ENCODE data around the gene NSG1.
A peak's percentile ranks its signal among the peaks of the same experiment; 100 is the strongest.

NSG1 gene

DNA sequence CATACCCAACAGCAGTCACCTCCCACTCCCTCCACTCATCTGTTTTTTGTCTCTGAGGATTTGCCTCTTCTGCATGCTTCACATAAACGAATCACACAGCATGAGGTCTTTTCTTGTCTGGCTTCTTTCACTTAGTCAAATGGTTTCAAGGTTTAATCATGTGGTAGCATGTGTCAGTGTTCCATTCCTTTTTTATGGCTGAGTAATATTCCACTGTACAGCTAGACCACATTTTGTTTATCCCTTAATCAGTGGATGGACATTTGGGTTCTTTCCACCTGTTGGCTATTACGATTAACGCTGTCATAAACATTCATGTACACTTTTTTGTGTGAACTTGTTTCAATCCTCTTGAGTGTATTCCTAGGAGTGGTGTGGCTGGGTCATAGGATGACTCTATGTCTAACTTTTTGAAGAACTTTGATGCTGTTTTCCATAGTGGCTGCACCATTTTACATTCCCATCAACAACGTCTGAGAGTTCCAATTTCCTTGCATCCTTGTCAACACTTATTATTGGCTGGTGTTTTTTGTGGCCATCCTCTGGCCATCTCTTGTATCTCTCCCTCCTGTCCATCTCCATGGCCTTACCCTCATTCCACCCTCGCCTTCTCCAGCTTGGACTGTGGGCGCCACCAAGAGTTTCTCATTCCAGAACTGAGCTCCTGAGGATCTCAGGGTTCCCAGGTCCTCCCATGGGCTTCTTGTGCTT is 12.4 kb upstream of the NSG1 start:
- DNase-seq = no peak

DNA sequence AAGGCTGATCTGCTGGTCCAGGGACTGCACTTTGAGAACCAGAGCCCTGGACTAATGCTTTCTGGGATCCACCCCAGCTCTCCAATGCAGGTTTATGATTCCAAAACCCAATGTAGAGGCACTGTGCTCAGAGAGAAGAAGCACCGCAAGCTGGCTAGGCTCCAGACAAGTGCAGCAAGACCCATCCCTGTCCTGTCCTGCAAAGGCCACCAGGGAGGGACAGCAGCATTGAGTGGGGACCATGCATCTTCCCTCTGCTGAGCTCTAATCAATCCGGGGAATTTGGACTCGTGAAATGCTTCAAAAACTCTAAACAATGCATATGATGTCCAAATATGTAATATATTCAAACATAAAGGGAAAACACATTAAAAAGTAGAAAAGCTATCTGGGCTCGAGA is 10.8 kb upstream of the NSG1 start:
- DNase-seq = no peak

DNA sequence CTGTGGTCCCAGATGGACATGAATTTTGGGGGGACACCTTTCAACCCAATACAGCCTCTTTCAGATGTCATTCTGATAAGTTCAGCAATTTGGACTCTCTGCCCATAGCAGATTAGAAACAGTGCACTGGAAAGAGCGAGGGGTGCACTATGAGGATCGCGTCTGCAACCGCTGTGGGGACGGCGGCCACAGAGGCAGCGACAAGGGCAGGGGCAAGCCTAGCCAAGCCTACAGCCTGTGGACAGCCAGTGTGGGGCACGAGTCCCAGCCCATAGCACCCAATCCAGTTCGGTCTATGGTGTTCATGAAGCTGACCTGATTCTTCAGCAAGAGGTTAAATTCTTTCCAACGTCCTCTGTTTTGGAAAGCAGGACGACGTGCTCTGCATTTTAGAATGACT is 9.7 kb upstream of the NSG1 start:
- no peak for DNase-seq

DNA sequence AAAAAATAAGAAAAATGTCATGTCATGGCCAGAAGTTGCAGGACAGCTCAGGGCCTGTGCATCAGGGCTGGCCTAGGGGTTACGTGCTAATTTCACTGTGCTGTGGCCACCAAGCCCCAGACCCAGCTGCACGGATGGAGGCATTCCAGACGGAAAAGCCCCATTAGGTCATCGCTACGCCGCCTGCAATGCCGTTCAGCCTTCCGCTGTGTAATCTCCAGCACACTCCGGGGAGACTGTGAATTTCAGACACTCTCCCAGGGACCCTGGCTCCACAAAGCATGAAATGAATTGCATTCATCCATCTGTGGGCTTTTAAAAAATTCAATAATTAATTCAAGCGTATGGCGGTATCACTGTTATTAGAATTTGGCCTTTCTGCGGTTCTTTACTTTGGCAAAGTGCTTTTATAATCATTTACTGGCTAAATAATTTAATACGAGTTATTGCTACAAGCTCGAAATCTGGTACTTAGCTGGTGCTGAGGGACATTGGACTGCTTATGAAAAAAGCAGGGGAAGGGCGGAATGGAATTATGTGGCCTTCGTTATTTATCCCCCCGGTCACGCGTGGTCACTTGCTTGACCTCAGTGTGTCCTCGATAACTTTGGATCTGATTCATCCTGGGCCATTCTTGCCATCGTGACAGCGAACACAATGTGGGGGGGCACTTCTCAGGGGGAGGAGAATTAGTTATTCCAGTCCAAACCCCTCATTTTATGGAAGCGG is 9.0 kb upstream of the NSG1 start:
- DNase-seq = no peak

DNA sequence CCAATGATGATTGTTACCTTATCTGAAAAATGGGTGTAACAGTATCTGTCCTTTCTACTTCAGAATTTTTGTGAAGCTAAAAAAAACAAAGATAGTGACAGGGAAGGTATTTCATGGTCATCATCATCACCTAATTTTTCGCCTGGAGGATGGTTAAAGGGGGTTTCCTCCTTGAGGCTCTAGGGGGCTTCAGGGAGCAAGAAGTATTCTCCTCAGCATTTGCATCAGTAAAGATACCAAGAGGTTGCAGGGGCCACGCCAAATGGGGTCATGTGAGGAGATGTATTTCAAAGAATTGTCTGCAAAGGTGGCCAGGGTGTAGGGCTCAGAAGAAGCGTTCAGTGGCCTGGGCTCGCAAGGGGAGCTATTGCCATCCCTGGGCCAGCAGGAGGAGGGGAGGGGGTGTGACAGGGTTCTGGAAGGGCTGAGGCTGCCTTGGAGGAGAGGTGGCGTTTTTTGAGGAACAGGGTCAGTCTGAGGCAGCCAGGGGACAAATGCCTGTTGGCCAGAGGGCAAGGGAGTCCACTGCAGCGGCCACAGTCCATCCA is 7.3 kb upstream of the NSG1 start:
- no peak for DNase-seq

DNA sequence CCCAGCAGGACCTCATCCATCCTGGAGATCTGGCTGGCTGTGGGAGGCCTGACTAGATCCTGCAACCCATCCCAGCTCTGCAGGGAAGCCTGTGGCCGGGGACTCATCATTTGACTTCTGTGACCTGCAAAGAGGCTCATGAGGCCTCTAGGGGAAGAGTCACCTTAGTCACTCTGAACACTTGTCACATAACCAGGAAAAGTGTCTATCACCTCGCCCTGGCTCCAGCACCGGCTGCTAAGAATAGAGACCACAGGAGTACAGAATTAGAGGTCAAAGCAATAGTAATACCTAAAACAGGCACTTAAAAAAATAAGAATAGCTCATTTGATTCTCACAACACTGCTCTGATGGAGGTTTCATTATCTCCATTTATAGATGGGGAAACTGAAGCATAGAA is 3.8 kb upstream of the NSG1 start:
- no peak for DNase-seq

GRCh38 chr4:4384837-4385236 is 2.1 kb upstream of the NSG1 start:
- peak; percentile 30 for DNase-seq

GRCh38 chr4:4385729-4386295 is 1.1 kb upstream of the NSG1 start:
- peak; percentile 6 for DNase-seq

DNA sequence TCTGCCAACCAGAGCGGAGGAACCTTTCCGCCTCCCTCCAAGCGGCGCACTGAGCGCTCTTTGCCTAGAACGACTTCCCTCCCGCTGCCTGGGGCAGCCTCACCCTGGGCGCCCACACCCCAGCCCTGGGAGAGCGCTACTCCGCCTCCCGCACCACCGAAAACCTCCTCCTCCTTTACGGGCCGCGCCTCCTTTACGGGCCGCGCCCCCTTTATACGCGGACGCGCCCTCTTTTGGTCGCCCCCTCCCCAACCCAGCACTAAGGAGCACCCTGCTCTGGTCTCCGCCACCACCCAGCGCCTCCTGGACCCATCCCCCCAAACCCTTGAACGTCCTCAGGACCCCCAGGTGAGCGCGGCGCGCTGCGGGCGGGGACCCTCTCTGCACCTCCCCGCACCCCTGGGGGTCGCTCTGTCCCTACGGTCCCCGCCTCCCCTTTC is 586 bp upstream of the NSG1 start:
- peak; percentile 77 for DNase-seq

DNA sequence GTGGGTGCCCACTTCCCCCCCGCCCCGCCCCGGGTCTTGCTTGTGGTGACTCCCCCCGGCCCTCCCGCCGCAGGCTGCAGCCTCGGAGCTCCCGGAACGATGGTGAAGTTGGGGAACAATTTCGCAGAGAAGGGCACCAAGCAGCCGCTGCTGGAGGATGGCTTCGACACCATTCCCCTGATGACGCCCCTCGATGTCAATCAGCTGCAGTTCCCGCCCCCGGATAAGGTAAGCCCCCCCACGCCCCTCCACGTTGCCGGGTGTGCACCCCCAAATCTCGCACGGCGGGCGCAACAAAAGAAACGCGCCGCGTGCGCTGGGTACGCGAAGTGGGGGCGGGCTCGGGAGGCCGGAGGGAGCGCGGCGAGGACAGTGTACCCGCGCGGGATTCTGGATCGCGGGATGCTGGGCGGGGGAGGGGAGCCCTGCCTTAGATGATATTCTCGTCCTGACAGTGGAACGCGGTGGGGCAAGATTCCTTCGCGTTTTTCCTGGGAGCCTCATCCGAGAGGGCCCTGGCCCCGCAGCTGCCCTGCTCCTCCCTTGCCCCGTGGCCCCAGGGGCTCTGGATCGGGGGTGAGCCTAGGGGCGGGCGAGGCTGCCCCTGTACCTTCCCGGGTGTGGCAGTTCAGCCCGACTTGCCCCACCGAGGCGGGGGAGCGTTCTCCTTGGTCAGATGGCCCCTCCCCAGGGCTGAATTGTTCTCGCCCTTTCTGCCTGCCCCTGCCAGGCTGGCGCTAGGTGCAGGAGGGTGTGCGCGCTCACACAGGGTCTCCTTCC is 819 bp downstream of the NSG1 start:
- DNase-seq = peak; percentile 21

DNA sequence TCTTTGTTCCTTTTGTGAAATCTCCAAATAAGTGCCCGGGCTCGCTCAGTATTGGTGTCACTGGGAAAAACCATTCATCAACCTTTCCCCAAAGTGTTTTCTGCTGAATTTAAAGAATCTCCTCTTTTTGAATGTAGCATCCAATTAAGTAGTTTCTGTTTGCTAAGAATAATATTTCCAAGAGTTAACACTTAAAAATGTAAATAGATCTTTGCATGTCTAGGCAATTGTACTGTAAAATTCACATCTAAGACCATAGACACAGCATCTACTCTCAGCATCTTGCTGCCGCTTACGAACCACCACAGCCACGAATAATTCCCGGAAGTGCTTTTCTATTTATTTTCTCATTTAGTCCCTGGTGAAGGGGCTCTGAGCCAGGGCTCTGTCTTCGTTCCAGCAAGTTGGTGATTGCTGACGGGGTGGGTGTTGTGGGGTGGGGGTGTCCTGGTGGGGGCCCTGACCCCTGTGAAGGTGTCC is 1.4 kb downstream of the NSG1 start:
- no peak for DNase-seq

DNA sequence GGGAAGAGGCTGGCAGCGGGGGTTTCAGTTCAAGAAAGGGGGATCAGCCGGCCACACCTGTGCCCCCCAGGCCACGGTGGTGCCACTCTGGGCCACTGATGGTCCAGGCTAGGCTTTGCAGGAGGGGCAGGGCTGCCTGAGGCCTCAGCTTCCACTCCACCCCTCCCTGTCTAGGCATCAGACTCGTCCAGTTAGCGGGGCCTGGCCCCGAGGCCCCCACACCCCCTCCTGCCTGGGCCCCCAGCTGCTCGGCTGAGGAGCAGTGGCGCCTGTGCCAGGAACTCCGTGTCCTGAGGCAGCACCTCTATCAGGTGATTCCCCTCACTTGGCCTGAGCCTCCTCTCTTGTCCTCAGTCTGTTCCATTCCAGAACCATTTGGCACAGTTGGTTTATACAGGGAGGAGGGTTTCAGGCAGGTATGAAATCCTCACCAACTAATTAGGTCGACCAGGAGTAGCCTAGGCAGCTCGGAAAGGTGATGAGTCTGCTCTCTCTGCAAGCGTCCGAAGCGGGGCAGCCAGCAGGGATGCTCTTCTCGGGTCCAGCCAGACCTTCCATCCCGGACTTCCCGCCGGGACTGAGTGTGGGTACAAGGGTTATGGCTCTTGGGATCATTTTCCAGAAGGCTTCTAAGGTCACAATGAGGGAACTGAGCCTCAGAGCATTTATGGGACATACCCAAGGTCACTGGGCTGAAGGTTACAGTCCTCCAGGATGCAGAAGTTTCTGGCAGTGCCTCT is 2.1 kb downstream of the NSG1 start:
- no peak for DNase-seq

DNA sequence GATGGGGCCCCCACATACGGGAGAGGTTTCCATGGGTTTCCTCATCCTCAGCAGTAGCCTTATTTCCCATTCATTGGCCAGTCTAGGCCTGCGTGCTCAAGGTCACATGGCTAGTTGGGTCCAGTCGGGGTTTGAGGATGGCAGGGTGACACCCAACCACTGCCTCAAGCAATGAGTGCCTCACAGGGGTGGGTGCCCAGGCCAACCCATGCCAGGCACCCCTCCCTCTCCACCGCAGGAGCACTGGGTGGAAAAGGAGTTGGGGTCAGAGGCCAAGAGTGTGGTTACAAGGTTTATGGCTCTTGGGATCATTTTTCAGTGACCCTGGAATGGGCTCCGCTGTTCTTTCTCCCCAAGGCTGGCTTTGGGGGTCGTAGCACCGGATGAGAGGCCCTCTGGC is 3.1 kb downstream of the NSG1 start:
- no peak for DNase-seq

DNA sequence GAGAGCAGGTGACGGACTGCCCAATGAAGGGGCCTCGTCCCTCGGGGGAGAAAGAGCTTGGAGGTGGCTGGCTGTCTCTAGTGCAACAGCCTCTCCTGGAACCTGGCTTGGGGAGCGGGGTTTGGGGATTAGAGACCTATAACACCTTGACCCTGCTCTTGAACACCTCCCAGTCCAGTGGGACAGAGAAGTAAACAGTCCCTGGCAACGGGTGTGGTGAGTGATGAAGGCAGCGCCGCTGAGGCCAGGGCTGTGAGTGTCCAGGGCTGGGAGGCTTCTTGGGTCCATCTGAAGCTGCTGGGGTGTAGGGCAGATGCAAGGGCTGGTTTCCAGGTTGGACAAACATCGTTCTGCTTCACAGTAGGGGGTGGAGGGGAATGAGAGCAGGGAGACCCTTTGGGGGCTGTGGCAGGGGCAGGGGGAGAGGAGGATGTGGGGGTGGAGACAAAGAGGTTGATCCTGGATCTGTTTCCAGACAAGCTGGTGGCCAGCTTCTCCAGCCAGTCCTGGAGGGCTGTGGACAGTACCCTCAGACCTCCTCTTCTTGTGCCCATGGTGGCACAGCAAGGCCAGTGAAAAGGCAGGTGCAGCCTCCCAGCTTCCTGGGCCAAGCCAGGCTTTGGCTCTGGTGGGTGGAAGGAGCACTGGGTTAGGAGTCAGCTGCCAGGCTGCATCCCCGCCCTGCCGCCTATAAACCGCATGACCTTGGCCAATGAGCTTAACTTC is 3.8 kb downstream of the NSG1 start:
- DNase-seq = no peak

- DNase-seq = no peak
These were observed 5.0 kb downstream of the NSG1 start for GRCh38 chr4:4391866-4392265.

- no peak for DNase-seq
These were observed 5.7 kb downstream of the NSG1 start for GRCh38 chr4:4392501-4393183.

DNA sequence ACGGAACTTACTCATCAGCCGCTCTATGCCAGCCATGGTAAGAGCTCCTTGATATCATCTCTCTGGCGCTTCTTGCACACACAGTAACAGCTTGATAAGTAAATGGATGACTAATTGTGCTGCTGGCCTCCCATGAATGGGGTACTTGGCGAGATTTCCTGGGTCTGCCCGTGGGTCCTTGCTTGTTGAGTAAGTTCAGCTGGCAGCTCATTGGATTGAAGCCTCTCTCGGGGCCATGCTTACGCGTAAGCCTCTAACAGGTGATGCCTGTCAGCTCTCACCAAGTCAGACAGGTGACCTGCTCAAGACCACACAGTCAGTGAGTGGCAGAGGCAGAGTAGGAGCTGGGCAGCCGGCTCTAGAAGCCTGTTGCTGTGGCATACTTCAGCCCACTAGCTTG is 7.7 kb downstream of the NSG1 start:
- DNase-seq = no peak

GRCh38 chr4:4395371-4395770 is 8.5 kb downstream of the NSG1 start:
- DNase-seq = no peak

GRCh38 chr4:4395849-4396627 is 9.1 kb downstream of the NSG1 start:
- no peak for DNase-seq

Data from NCI-H146 (cell line).